Measurements from ENCODE around the gene HES6.
A peak's percentile ranks its signal among the peaks of the same experiment; 100 is the strongest.

DNA sequence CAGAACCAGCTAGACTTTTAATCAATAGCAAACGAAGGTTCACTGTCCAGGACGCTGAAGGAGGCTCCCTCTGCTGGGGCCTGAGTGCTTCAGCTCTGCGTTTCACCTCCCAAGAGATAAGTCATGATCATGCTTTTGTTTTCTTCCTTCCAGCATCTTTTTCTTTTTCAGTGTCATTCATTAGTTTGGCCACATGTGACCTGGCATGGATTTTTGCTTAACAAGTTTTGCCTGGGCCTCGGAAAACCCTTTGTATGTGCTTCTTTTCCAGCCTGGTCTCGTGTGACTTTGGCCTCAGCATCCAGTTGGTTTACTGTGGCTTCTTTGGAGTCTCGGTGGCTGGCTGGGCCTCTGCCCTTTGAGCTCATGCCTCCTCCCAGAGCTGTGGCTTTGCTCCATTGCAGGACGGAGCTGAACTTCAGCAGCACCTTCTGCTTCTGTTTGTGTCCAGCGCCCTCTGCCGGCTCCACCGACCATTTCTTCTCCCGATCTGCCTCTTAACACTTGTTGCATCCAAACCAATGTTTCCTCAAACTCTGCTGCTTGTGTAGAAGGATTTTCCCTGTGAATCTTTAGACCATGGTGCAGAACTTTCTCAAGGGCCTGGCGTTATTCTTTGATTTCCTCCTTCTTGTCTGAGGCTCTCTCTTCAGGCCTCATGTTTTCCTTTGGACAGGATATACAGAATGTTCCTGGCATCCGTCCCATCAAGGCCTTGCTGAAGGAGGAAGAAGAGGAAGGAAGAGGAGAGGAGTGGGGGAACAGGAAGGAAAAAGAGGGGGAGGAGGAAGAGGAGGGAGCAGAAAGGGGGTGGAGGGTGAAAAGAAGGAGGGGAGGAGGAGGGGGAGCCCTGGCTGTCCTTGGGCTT, 23.6 kb upstream of the HES6 start:
- TF ChIP-seq, protein P1, sequence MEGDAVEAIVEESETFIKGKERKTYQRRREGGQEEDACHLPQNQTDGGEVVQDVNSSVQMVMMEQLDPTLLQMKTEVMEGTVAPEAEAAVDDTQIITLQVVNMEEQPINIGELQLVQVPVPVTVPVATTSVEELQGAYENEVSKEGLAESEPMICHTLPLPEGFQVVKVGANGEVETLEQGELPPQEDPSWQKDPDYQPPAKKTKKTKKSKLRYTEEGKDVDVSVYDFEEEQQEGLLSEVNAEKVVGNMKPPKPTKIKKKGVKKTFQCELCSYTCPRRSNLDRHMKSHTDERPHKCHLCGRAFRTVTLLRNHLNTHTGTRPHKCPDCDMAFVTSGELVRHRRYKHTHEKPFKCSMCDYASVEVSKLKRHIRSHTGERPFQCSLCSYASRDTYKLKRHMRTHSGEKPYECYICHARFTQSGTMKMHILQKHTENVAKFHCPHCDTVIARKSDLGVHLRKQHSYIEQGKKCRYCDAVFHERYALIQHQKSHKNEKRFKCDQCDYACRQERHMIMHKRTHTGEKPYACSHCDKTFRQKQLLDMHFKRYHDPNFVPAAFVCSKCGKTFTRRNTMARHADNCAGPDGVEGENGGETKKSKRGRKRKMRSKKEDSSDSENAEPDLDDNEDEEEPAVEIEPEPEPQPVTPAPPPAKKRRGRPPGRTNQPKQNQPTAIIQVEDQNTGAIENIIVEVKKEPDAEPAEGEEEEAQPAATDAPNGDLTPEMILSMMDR (conservative IDR thresholded peaks at IDR 0.05; ENCODE audit: low read length) = peak; percentile 90
- TF ChIP-seq EZH2phosphoT487 (IDR thresholded peaks at IDR 0.05; ENCODE audit: borderline replicate concordance) = no peak

Measured in Loucy (cell line).